MM.1S (cell line): Measurements from ENCODE around the gene PTPN18.

Experiments used
- DNase-seq: peaks from one replicate; pipeline ENCODE4 v3.0.0-alpha.2; 2015
- H2AFZ ChIP-seq: fragments of 300-600 bp; sonication (generic); 2 replicates; pipeline ENCODE4 v1.6.0; 2016; ENCODE audit warnings: antibody characterized with exemption, low read length
- H3F3A ChIP-seq: fragments of 300-600 bp; sonication (generic); 2 replicates; pipeline ENCODE4 v1.6.1; 2016; ENCODE audit warnings: mild to moderate bottlenecking, antibody characterized with exemption, low read length, moderate library complexity, mixed read lengths; ENCODE audit not compliant: insufficient read depth
- H3K27ac ChIP-seq: fragments of 300-600 bp; sonication (generic); 2 replicates; pipeline ENCODE4 v1.5.1; 2016; ENCODE audit warnings: mild to moderate bottlenecking, low read length
- H3K27me3 ChIP-seq: fragments of 300-600 bp; sonication (generic); replicated peaks from 2 replicates; pipeline ENCODE4 v1.6.0; 2016; ENCODE audit warnings: low read length; ENCODE audit not compliant: insufficient read depth
- H3K36me3 ChIP-seq: fragments of 300-600 bp; sonication (generic); replicated peaks from 2 replicates; pipeline ENCODE4 v1.6.1; 2016; ENCODE audit warnings: mild to moderate bottlenecking, low read length, mixed read lengths; ENCODE audit not compliant: insufficient read depth
- H3K4me1 ChIP-seq: fragments of 300-600 bp; sonication (generic); 2 replicates; pipeline ENCODE4 v1.6.1; 2016; ENCODE audit warnings: low read length, mixed read lengths
- H3K4me2 ChIP-seq: fragments of 300-600 bp; sonication (generic); 2 replicates; pipeline ENCODE4 v1.6.0; 2016; ENCODE audit warnings: low read depth, low read length
- H3K4me3 ChIP-seq: fragments of 300-600 bp; sonication (generic); 2 replicates; pipeline ENCODE4 v1.5.1; 2016; ENCODE audit warnings: low read length, mixed read lengths
- H3K79me2 ChIP-seq: fragments of 300-600 bp; sonication (generic); 2 replicates; pipeline ENCODE4 v1.6.1; 2016; ENCODE audit warnings: mixed run types, low read length, mixed read lengths
- H3K9ac ChIP-seq: fragments of 300-600 bp; sonication (generic); 2 replicates; pipeline ENCODE4 v1.6.1; 2016; ENCODE audit warnings: low read length, mixed read lengths
- H3K9me2 ChIP-seq: fragments of 300-600 bp; sonication (generic); replicated peaks from 2 replicates; pipeline ENCODE4 v1.6.1; 2016; ENCODE audit warnings: mild to moderate bottlenecking, low read length, mixed read lengths; ENCODE audit not compliant: insufficient read depth
- H3K9me3 ChIP-seq: fragments of 300-600 bp; sonication (generic); replicated peaks from 2 replicates; pipeline ENCODE4 v1.6.1; 2016; ENCODE audit warnings: mild to moderate bottlenecking, low read length, mixed read lengths; ENCODE audit not compliant: insufficient read depth
- H4K20me1 ChIP-seq: fragments of 300-600 bp; sonication (generic); 2 replicates; pipeline ENCODE4 v1.6.1; 2016; ENCODE audit warnings: mild to moderate bottlenecking, low read length, moderate library complexity, mixed read lengths; ENCODE audit not compliant: insufficient read depth
- EZH2 ChIP-seq: fragments of 300-600 bp; sonication (generic); optimal IDR thresholded peaks from 2 replicates; pipeline ENCODE3; 2017; ENCODE audit warnings: low read depth, mild to moderate bottlenecking, antibody characterized with exemption, low read length, mixed read lengths
- EZH2phosphoT487 ChIP-seq: fragments of 300-600 bp; sonication (generic); IDR thresholded peaks from 2 replicates; pipeline ENCODE4 v1.6.1; 2018; ENCODE audit warnings: antibody characterized with exemption, low read length
- TF ChIP-seq, protein P1 (sequence below): fragments of 300-600 bp; sonication (generic); IDR thresholded peaks from 2 replicates; pipeline ENCODE4 v1.5.1; 2016; ENCODE audit warnings: antibody characterized with exemption, low read length, mixed read lengths

PTPN18 gene

GRCh38 chr2:130389783-130390182, 33.9 kb downstream of the PTPN18 start:
- Histone ChIP-seq H3K9ac (no peak overlapping the region), H3K79me2 (no peaks in the 10 kb centered on the region), H4K20me1 (no peaks in the 10 kb centered on the region), H3K27me3 (no peaks in the 10 kb centered on the region), H3K36me3 (no peaks in the 10 kb centered on the region), H3K4me2 (no peak overlapping the region), H3K27ac (no peak overlapping the region), H3K4me1 (peaks cover 26% of the 10 kb centered on the region), H3K4me3 (no peak overlapping the region), H3K9me3 (no peaks in the 10 kb centered on the region), H3F3A (peaks cover 12% of the 10 kb centered on the region; the same call in 1 of the 2 replicates), H3K9me2 (no peaks in the 10 kb centered on the region), H2AFZ (no peak overlapping the region)
- TF ChIP-seq, protein P1, sequence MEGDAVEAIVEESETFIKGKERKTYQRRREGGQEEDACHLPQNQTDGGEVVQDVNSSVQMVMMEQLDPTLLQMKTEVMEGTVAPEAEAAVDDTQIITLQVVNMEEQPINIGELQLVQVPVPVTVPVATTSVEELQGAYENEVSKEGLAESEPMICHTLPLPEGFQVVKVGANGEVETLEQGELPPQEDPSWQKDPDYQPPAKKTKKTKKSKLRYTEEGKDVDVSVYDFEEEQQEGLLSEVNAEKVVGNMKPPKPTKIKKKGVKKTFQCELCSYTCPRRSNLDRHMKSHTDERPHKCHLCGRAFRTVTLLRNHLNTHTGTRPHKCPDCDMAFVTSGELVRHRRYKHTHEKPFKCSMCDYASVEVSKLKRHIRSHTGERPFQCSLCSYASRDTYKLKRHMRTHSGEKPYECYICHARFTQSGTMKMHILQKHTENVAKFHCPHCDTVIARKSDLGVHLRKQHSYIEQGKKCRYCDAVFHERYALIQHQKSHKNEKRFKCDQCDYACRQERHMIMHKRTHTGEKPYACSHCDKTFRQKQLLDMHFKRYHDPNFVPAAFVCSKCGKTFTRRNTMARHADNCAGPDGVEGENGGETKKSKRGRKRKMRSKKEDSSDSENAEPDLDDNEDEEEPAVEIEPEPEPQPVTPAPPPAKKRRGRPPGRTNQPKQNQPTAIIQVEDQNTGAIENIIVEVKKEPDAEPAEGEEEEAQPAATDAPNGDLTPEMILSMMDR, result no peak
- TF ChIP-seq EZH2phosphoT487 (no peak), EZH2 (no peak)
- no peak for DNase-seq

- peak overlapping the region; percentile 83 for H3K4me3 ChIP-seq
- H3K9me2 ChIP-seq, result no peaks in the 10 kb centered on the region
- TF ChIP-seq, protein P1, result no peak
- no peak for TF ChIP-seq EZH2phosphoT487
- TF ChIP-seq EZH2, result no peak
- H3K4me1 ChIP-seq, result peaks cover 21% of the 10 kb centered on the region
- H4K20me1 ChIP-seq, result no peaks in the 10 kb centered on the region
- peaks cover 5% of the 10 kb centered on the region; the same call in 1 of the 2 replicates for H3F3A ChIP-seq
- no peaks in the 10 kb centered on the region for H3K79me2 ChIP-seq
- H3K9me3 ChIP-seq, result no peaks in the 10 kb centered on the region
- no peaks in the 10 kb centered on the region for H3K36me3 ChIP-seq
- H3K27ac ChIP-seq, result no peak overlapping the region
- DNase-seq, result no peak
- peak overlapping the region; percentile 82; the same call in 1 of the 2 replicates for H3K4me2 ChIP-seq
- no peaks in the 10 kb centered on the region for H3K27me3 ChIP-seq
- H3K9ac ChIP-seq, result peak overlapping the region; percentile 69; the same call in 1 of the 2 replicates
- H2AFZ ChIP-seq, result peak overlapping the region; percentile 92
Observed at GRCh38 chr2:130390460-130391057, 34.7 kb downstream of the PTPN18 start.

GRCh38 chr2:130391058-130391871, 35.4 kb downstream of the PTPN18 start:
- Histone ChIP-seq H3K9ac (peak overlapping the region; percentile 69), H3K27me3 (no peaks in the 10 kb centered on the region), H2AFZ (peak overlapping the region; percentile 92), H3K36me3 (no peaks in the 10 kb centered on the region), H3K9me3 (no peaks in the 10 kb centered on the region), H3K79me2 (no peaks in the 10 kb centered on the region), H3K4me1 (peaks cover 15% of the 10 kb centered on the region), H4K20me1 (no peaks in the 10 kb centered on the region), H3F3A (no peaks in the 10 kb centered on the region), H3K9me2 (no peaks in the 10 kb centered on the region), H3K27ac (peak overlapping the region; percentile 22; the same call in 1 of the 2 replicates), H3K4me3 (peak overlapping the region; percentile 83), H3K4me2 (peak overlapping the region; percentile 82)
- DNase-seq, result peak; percentile 79
- TF ChIP-seq EZH2phosphoT487, result no peak
- TF ChIP-seq, protein P1, result no peak
